Astrocyte (in vitro differentiated cells and primary cell): ENCODE results near the gene FAM234B.

Experiments
- CTCF ChIP-seq: IDR thresholded peaks from 2 replicates; pipeline ENCODE4 v1.5.1; 2011; ENCODE audit warnings: low read depth, mild to moderate bottlenecking, inconsistent platforms, low read length, moderate library complexity; ENCODE audit not compliant: insufficient read depth
- EZH2 ChIP-seq: IDR thresholded peaks from 2 replicates; pipeline ENCODE4 v1.6.1; 2012; ENCODE audit warnings: mild to moderate bottlenecking, low read length, inconsistent platforms; ENCODE audit not compliant: insufficient read depth

GRCh38 chr12:13027032-13027431, 17.1 kb upstream of the FAM234B start:
- TF ChIP-seq EZH2, result no peak
- TF ChIP-seq CTCF, result no peak
